Neural cell (in vitro differentiated cells): ENCODE measurements around the gene FCHSD2. TPM values are rescaled to one million over a fixed set of nuclear protein-coding genes. Genes with fewer than 3 reads are reported as not detected.

ENCODE experiments used
- H2AFZ ChIP-seq: fragments of 200-600, 300-800 bp; sonication (generic), shearing (Covaris generic); 2 replicates; pipeline ENCODE4 v1.6.0; 2014; ENCODE audit warnings: low read depth, mild to moderate bottlenecking, antibody characterized with exemption, low read length, moderate library complexity
- H3F3A ChIP-seq: fragments of 200-600 bp; shearing (Covaris generic); 2 replicates; pipeline ENCODE4 v1.6.1; 2016; ENCODE audit warnings: mild to moderate bottlenecking, moderate library complexity, mixed read lengths, antibody characterized with exemption, low read length; ENCODE audit not compliant: insufficient read depth, poor library complexity, severe bottlenecking
- H3K27ac ChIP-seq: fragments of 200-600, 300-800 bp; sonication (generic), shearing (Covaris generic); 2 replicates; pipeline ENCODE4 v1.5.1; 2014; ENCODE audit warnings: mild to moderate bottlenecking, low read length, moderate library complexity
- H3K27me3 ChIP-seq: fragments of 300-800, 200-600 bp; sonication (generic), shearing (Covaris generic); 2 replicates; pipeline ENCODE4 v1.6.0; 2014; ENCODE audit warnings: mild to moderate bottlenecking, low read depth, low read length, moderate library complexity; ENCODE audit not compliant: insufficient read depth
- H3K36me3 ChIP-seq: fragments of 300-800, 200-600 bp; sonication (generic), shearing (Covaris generic); 2 replicates; pipeline ENCODE4 v1.5.1; 2014; ENCODE audit warnings: mild to moderate bottlenecking, antibody characterized with exemption, low read length, moderate library complexity; ENCODE audit not compliant: insufficient read depth
- H3K4me2 ChIP-seq: fragments of 300-800, 200-600 bp; sonication (generic), shearing (Covaris generic); 2 replicates; pipeline ENCODE4 v1.6.0; 2014; ENCODE audit warnings: mild to moderate bottlenecking, low read length
- H3K4me3 ChIP-seq: fragments of 300-800, 200-600 bp; sonication (generic), shearing (Covaris generic); 2 replicates; pipeline ENCODE4 v1.5.1; 2014; ENCODE audit warnings: mild to moderate bottlenecking, low read length, moderate library complexity
- H3K79me2 ChIP-seq: fragments of 200-600 bp; shearing (Covaris generic); replicated peaks from 2 replicates; pipeline ENCODE4 v1.6.0; 2014; ENCODE audit warnings: mild to moderate bottlenecking, low read length, moderate library complexity; ENCODE audit not compliant: insufficient read depth
- H3K9ac ChIP-seq: fragments of 300-800, 200-600 bp; sonication (generic), shearing (Covaris generic); 2 replicates; pipeline ENCODE4 v1.6.1; 2016; ENCODE audit warnings: mild to moderate bottlenecking, low read length, mixed read lengths
- H3K9me2 ChIP-seq: fragments of 200-600 bp; shearing (Covaris generic); 2 replicates; pipeline ENCODE4 v1.6.1; 2016; ENCODE audit warnings: mild to moderate bottlenecking, low read length, mixed read lengths; ENCODE audit not compliant: insufficient read depth
- H3K9me3 ChIP-seq: fragments of 200-600, 300-800 bp; sonication (generic), shearing (Covaris generic); 2 replicates; pipeline ENCODE4 v1.6.1; 2016; ENCODE audit warnings: mild to moderate bottlenecking, mixed run types, low read length, moderate library complexity, mixed read lengths
- H4K20me1 ChIP-seq: fragments of 200-600 bp; shearing (Covaris generic); 2 replicates; pipeline ENCODE4 v1.6.1; 2016; ENCODE audit warnings: mild to moderate bottlenecking, mixed run types; ENCODE audit not compliant: insufficient read depth
- CTCF ChIP-seq: fragments of 450-650 bp; IDR thresholded peaks from 2 replicates; pipeline ENCODE4 v1.5.1; 2014; ENCODE audit warnings: antibody characterized with exemption, mild to moderate bottlenecking, moderate library complexity; ENCODE audit not compliant: poor library complexity, severe bottlenecking
- EP300 ChIP-seq: fragments of 450-650 bp; conservative IDR thresholded peaks from 2 replicates; pipeline ENCODE4 v1.6.1; 2014; ENCODE audit warnings: antibody characterized with exemption, mild to moderate bottlenecking, moderate library complexity; ENCODE audit not compliant: poor library complexity, severe bottlenecking
- EZH2 ChIP-seq: fragments of 200-600, 300-800 bp; shearing (Covaris generic), sonication (generic); IDR thresholded peaks from 2 replicates; pipeline ENCODE4 v1.6.1; 2014; ENCODE audit warnings: antibody characterized with exemption, low read length, borderline replicate concordance, mild to moderate bottlenecking; ENCODE audit not compliant: insufficient read depth, poor library complexity, severe bottlenecking
- MXI1 ChIP-seq: fragments of 450-650 bp; conservative IDR thresholded peaks from 2 replicates; pipeline ENCODE4 v1.6.1; 2014; ENCODE audit warnings: antibody characterized with exemption, mild to moderate bottlenecking; ENCODE audit not compliant: poor library complexity, severe bottlenecking
- POLR2AphosphoS5 ChIP-seq: IDR thresholded peaks from 2 replicates; pipeline ENCODE4 v1.6.1; 2012
- RAD21 ChIP-seq: fragments of 450-650 bp; conservative IDR thresholded peaks from 2 replicates; pipeline ENCODE4 v1.6.1; 2014; ENCODE audit warnings: antibody characterized with exemption, mild to moderate bottlenecking, moderate library complexity
- REST ChIP-seq: IDR thresholded peaks from 2 replicates; pipeline ENCODE4 v1.6.1; 2012; ENCODE audit warnings: borderline replicate concordance
- SMC3 ChIP-seq: fragments of 450-650 bp; conservative IDR thresholded peaks from 2 replicates; pipeline ENCODE4 v1.6.1; 2014; ENCODE audit warnings: antibody characterized with exemption, mild to moderate bottlenecking, moderate library complexity; ENCODE audit not compliant: poor library complexity
- TAF1 ChIP-seq: IDR thresholded peaks from 2 replicates; pipeline ENCODE4 v1.6.1; 2012; ENCODE audit warnings: low read depth
- polyA plus RNA-seq: library from polyadenylated mRNA; depleted of rRNA; stranded (reverse); fragments of >200 nt; gene quantifications from 2 replicates; pipeline ENCODE4 v1.2.3, GENCODE V29; 2014

The FCHSD2 gene
- polyA plus RNA-seq, 1 donor from 2014 or later, result 40.8 TPM

GRCh38 chr11:73168925-73169579 lies 26.9 kb upstream of the FCHSD2 start:
- no peak overlapping the region for H2AFZ ChIP-seq
- no peak for TF ChIP-seq RAD21
- TF ChIP-seq TAF1, result no peak
- TF ChIP-seq EZH2, result no peak
- no peak for TF ChIP-seq POLR2AphosphoS5
- no peak for TF ChIP-seq EP300
- TF ChIP-seq MXI1, result no peak
- TF ChIP-seq CTCF, result no peak
- no peak for TF ChIP-seq REST
- no peak for TF ChIP-seq SMC3
- H4K20me1 ChIP-seq, result no peaks in the 10 kb centered on the region
- H3K27me3 ChIP-seq, result no peaks in the 10 kb centered on the region
- H3F3A ChIP-seq, result no peaks in the 10 kb centered on the region
- no peak overlapping the region for H3K9ac ChIP-seq
- no peaks in the 10 kb centered on the region for H3K79me2 ChIP-seq
- H3K4me3 ChIP-seq, result no peak overlapping the region
- H3K9me2 ChIP-seq, result no peaks in the 10 kb centered on the region
- H3K27ac ChIP-seq, result no peak overlapping the region
- H3K9me3 ChIP-seq, result no peaks in the 10 kb centered on the region
- no peak overlapping the region for H3K4me2 ChIP-seq
- no peaks in the 10 kb centered on the region for H3K36me3 ChIP-seq

GRCh38 chr11:73167363-73167954 lies 25.3 kb upstream of the FCHSD2 start:
- Histone ChIP-seq H3K9ac (no peak overlapping the region), H4K20me1 (no peaks in the 10 kb centered on the region), H3K27me3 (no peaks in the 10 kb centered on the region), H3K4me3 (no peak overlapping the region), H3F3A (no peaks in the 10 kb centered on the region), H3K9me3 (no peaks in the 10 kb centered on the region), H3K4me2 (no peak overlapping the region), H3K27ac (no peak overlapping the region), H3K9me2 (no peaks in the 10 kb centered on the region), H3K36me3 (no peaks in the 10 kb centered on the region), H2AFZ (no peak overlapping the region), H3K79me2 (no peaks in the 10 kb centered on the region)
- TF ChIP-seq REST, result no peak
- TF ChIP-seq TAF1, result no peak
- TF ChIP-seq MXI1, result no peak
- TF ChIP-seq SMC3, result no peak
- no peak for TF ChIP-seq EP300
- no peak for TF ChIP-seq EZH2
- no peak for TF ChIP-seq CTCF
- no peak for TF ChIP-seq POLR2AphosphoS5
- TF ChIP-seq RAD21, result no peak
